ENCODE data around the gene VSIG1. TPM values are rescaled to one million over a fixed set of nuclear protein-coding genes. Genes with fewer than 3 reads are reported as not detected.

The VSIG1 gene
- total and polyA plus RNA-seq, 4 donors, result not detected

GRCh38 chrX:108032944-108033343 lies 11.9 kb upstream of the VSIG1 start:
- no peak for TF ChIP-seq TAF1 (conservative IDR thresholded peaks at IDR 0.05)
- no peak for TF ChIP-seq YY1 (IDR thresholded peaks at IDR 0.05)
- TF ChIP-seq, protein P1, sequence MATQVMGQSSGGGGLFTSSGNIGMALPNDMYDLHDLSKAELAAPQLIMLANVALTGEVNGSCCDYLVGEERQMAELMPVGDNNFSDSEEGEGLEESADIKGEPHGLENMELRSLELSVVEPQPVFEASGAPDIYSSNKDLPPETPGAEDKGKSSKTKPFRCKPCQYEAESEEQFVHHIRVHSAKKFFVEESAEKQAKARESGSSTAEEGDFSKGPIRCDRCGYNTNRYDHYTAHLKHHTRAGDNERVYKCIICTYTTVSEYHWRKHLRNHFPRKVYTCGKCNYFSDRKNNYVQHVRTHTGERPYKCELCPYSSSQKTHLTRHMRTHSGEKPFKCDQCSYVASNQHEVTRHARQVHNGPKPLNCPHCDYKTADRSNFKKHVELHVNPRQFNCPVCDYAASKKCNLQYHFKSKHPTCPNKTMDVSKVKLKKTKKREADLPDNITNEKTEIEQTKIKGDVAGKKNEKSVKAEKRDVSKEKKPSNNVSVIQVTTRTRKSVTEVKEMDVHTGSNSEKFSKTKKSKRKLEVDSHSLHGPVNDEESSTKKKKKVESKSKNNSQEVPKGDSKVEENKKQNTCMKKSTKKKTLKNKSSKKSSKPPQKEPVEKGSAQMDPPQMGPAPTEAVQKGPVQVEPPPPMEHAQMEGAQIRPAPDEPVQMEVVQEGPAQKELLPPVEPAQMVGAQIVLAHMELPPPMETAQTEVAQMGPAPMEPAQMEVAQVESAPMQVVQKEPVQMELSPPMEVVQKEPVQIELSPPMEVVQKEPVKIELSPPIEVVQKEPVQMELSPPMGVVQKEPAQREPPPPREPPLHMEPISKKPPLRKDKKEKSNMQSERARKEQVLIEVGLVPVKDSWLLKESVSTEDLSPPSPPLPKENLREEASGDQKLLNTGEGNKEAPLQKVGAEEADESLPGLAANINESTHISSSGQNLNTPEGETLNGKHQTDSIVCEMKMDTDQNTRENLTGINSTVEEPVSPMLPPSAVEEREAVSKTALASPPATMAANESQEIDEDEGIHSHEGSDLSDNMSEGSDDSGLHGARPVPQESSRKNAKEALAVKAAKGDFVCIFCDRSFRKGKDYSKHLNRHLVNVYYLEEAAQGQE (IDR thresholded peaks at IDR 0.05), result no peak
- no peak for TF ChIP-seq HNF4G (IDR thresholded peaks at IDR 0.05)
- no peak for TF ChIP-seq FOXA2 (IDR thresholded peaks at IDR 0.05)
- no peak for TF ChIP-seq RAD21 (IDR thresholded peaks at IDR 0.05)
- TF ChIP-seq, protein P2, sequence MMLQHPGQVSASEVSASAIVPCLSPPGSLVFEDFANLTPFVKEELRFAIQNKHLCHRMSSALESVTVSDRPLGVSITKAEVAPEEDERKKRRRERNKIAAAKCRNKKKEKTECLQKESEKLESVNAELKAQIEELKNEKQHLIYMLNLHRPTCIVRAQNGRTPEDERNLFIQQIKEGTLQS (IDR thresholded peaks at IDR 0.05), result no peak
- no peak for TF ChIP-seq RXRA (IDR thresholded peaks at IDR 0.05)
- no peak for TF ChIP-seq FOXA1 (IDR thresholded peaks at IDR 0.05)
- no peak for TF ChIP-seq CTCF (IDR thresholded peaks at IDR 0.05; ENCODE audit: low read depth, low read length, missing input control)
- no peak for TF ChIP-seq ZBTB33 (IDR thresholded peaks at IDR 0.05)
- TF ChIP-seq, protein P3, sequence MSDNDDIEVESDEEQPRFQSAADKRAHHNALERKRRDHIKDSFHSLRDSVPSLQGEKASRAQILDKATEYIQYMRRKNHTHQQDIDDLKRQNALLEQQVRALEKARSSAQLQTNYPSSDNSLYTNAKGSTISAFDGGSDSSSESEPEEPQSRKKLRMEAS (IDR thresholded peaks at IDR 0.05), result no peak
- no peak for TF ChIP-seq GABPA (IDR thresholded peaks at IDR 0.05 in 1 of 2, conservative IDR thresholded peaks at IDR 0.05 in 1 of 2)
- no peak for TF ChIP-seq SP1 (IDR thresholded peaks at IDR 0.05)
- TF ChIP-seq HNF4A (conservative IDR thresholded peaks at IDR 0.05), result no peak
- TF ChIP-seq NR2F2 (IDR thresholded peaks at IDR 0.05), result no peak
- no peak for TF ChIP-seq EGR1 (IDR thresholded peaks at IDR 0.05; ENCODE audit: low read depth in 2 of 2)
- no peak for TF ChIP-seq JUND (IDR thresholded peaks at IDR 0.05)
- H3K27me3 ChIP-seq (ENCODE audit: control insufficient read depth in 4 of 4, insufficient read depth in 4 of 4, low read length in 3 of 4), result peaks cover 0 to 3% (median 0%) of the 10 kb centered on the region in 4 donors
- 89% methylated on average over 5 of the region's 5 CpGs for WGBS

More at GRCh38 chrX:108032944-108033343, 11.9 kb upstream of the VSIG1 start:
- no peaks in the 10 kb centered on the region for H3K9me3 ChIP-seq (ENCODE audit: control insufficient read depth in 4 of 4, low read length in 3 of 4)
- no peaks in the 10 kb centered on the region for H3K4me1 ChIP-seq (ENCODE audit: control insufficient read depth in 4 of 4, insufficient read depth in 4 of 4, low read length in 3 of 4)
- H3K9ac ChIP-seq (ENCODE audit: low read depth in 1 of 2, low read length in 2 of 2), result no peak overlapping the region
- no peaks in the 10 kb centered on the region for H3K36me3 ChIP-seq (ENCODE audit: control insufficient read depth in 4 of 4, insufficient read depth in 3 of 4, low read depth in 1 of 4, low read length in 3 of 4)
- H3K4me3 ChIP-seq (ENCODE audit: low read depth in 1 of 3, low read length in 3 of 3), result no peak overlapping the region
- no peak overlapping the region for H3K27ac ChIP-seq (ENCODE audit: low read depth in 1 of 2, low read length in 2 of 2)
- no peak for DNase-seq (ENCODE audit: low spot score)

Data from liver (tissue), 9 donors.